CD4-positive, alpha-beta T cell (primary cell): ENCODE data around the gene SNAP25. TPM values are rescaled to one million over a fixed set of nuclear protein-coding genes. Genes with fewer than 3 reads are reported as not detected.

ENCODE experiments used
- ATAC-seq: fragments of 200-7000 bp; cut with Tn5 transposase; one replicate; pipeline ENCODE4 v1.10.0; 2022; ENCODE audit warnings: mild to moderate bottlenecking; ENCODE audit not compliant: poor library complexity
- CTCF ChIA-PET: fragments of 350-600 bp; sonication (Branson Sonifier 250); formaldehyde crosslinking; loops from one replicate; lab custom pipeline; 2021; ENCODE audit warnings: antibody characterized with exemption, inconsistent platforms; lab: Charles Lee
- POLR2A ChIA-PET: fragments of 350-600 bp; sonication (Branson Sonifier 250); formaldehyde crosslinking; loops from one replicate; lab custom pipeline; 2021; ENCODE audit warnings: antibody characterized with exemption, inconsistent platforms; lab: Charles Lee
- DNase-seq, 14 experiments: peaks; one replicate each; pipeline ENCODE4 v3.0.0-alpha.2; 2013 to 2020; ENCODE audit warnings: mixed read lengths in 2 of 14
- H3K27ac ChIP-seq, 2 donors: one replicate each; pipeline versions ENCODE4 v1.5.1 to v1.7.0; 2013; ENCODE audit warnings: low read length in 2 of 2, low read depth in 1 of 2, mild to moderate bottlenecking in 1 of 2
- H3K27me3 ChIP-seq, 2 experiments: 1 replicate in 1 of 2; 2 replicates in 1 of 2; pipeline versions ENCODE4 v1.6.1 to v1.7.0; 2013; ENCODE audit warnings: low read length in 2 of 2, control low read depth in 1 of 2, mild to moderate bottlenecking in 1 of 2, moderate library complexity in 1 of 2; ENCODE audit not compliant: insufficient read depth in 2 of 2, control insufficient read depth in 1 of 2
- H3K36me3 ChIP-seq: one replicate; pipeline ENCODE4 v1.6.1; 2013; ENCODE audit warnings: low read length, control low read depth; ENCODE audit not compliant: insufficient read depth
- H3K4me1 ChIP-seq: one replicate; pipeline ENCODE4 v1.6.1; 2013; ENCODE audit warnings: low read length, control low read depth; ENCODE audit not compliant: insufficient read depth
- H3K4me3 ChIP-seq: one replicate; pipeline ENCODE4 v1.5.1; 2013; ENCODE audit warnings: mild to moderate bottlenecking, low read length, moderate library complexity
- H3K9me3 ChIP-seq, 2 experiments: 1 replicate in 1 of 2; 2 replicates in 1 of 2; pipeline versions ENCODE4 v1.6.1 to v1.7.0; 2013; ENCODE audit warnings: low read length in 2 of 2, mild to moderate bottlenecking in 2 of 2, control low read depth in 1 of 2, moderate library complexity in 1 of 2; ENCODE audit not compliant: control insufficient read depth in 1 of 2, insufficient read depth in 1 of 2
- H3K27ac Mint-ChIP-seq: one replicate; pipeline ENCODE4 v1.8.0; 2020; ENCODE audit warnings: mixed read lengths
- H3K27me3 Mint-ChIP-seq: one replicate; pipeline ENCODE4 v1.8.0; 2021; ENCODE audit warnings: mixed read lengths
- H3K36me3 Mint-ChIP-seq: one replicate; pipeline ENCODE4 v1.8.0; 2021; ENCODE audit warnings: low read depth, mixed read lengths
- H3K4me1 Mint-ChIP-seq: one replicate; pipeline ENCODE4 v1.8.0; 2021; ENCODE audit warnings: low read depth, mixed read lengths
- H3K4me3 Mint-ChIP-seq: one replicate; pipeline ENCODE4 v1.8.0; 2020; ENCODE audit warnings: mild to moderate bottlenecking, mixed read lengths
- H3K9me3 Mint-ChIP-seq: one replicate; pipeline ENCODE4 v1.8.0; 2020; ENCODE audit warnings: mixed read lengths
- intact Hi-C, 2 experiments: fragments of 100-400 bp; cut with DNase I in 1 of 2; cut with micrococcal nuclease in 1 of 2; formaldehyde crosslinking; loops; one replicate each; pipeline versions ENCODE4 v1.15.1 to v1.9.0; 2023 to 2025; cut with DNase I, micrococcal nuclease
- total RNA-seq, 174 experiments: library from RNA in 2 of 174; stranded (reverse) in 2 of 174; gene quantifications; one replicate each; pipeline ENCODE4 v1.2.3 and lab custom pipeline; 2021 to 2026
- TF ChIP-seq, protein P1 (sequence below): fragments of 200-600 bp; IDR thresholded peaks from one replicate; pipeline ENCODE4 v1.8.0; 2022; ENCODE audit warnings: antibody characterized with exemption, mild to moderate bottlenecking

Gene SNAP25
- total RNA-seq, 2 experiments from 2014 or later: not detected

DNA sequence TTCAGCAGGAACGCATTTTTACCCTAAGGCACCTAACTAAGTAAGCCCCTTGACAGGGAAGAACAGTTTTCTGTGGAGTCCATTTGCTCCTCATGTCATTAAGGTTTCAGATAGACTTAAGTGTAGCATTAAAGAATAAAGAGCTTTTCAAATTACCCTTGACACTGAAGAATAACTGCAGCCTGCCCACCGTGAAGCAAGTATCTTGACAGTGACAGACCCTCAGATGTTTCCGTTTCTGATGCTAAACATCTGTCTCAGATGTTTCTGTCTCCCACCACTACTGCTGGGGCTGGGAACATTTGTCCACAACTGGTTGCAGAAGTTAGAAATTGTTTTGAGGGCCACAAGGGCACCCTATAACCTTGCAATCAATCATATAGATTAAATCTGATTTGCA is 50.0 kb downstream of the SNAP25 start:
- Histone ChIP-seq H3K27me3 (peaks cover 0 to 5% of the 10 kb centered on the region in 2 experiments), H3K4me3 (no peak overlapping the region), H3K4me1 (no peaks in the 10 kb centered on the region), H3K36me3 (no peaks in the 10 kb centered on the region), H3K9me3 (peaks cover 0 to 3% of the 10 kb centered on the region in 2 experiments), H3K27ac (no peak overlapping the region)
- TF ChIP-seq, protein P1, sequence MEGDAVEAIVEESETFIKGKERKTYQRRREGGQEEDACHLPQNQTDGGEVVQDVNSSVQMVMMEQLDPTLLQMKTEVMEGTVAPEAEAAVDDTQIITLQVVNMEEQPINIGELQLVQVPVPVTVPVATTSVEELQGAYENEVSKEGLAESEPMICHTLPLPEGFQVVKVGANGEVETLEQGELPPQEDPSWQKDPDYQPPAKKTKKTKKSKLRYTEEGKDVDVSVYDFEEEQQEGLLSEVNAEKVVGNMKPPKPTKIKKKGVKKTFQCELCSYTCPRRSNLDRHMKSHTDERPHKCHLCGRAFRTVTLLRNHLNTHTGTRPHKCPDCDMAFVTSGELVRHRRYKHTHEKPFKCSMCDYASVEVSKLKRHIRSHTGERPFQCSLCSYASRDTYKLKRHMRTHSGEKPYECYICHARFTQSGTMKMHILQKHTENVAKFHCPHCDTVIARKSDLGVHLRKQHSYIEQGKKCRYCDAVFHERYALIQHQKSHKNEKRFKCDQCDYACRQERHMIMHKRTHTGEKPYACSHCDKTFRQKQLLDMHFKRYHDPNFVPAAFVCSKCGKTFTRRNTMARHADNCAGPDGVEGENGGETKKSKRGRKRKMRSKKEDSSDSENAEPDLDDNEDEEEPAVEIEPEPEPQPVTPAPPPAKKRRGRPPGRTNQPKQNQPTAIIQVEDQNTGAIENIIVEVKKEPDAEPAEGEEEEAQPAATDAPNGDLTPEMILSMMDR: no peak
- Mint-ChIP-seq H3K4me3 (no peak overlapping the region), H3K9me3 (no peaks in the 10 kb centered on the region), H3K4me1 (no peaks in the 10 kb centered on the region), H3K27me3 (no peaks in the 10 kb centered on the region), H3K36me3 (no peaks in the 10 kb centered on the region), H3K27ac (no peak overlapping the region)
- ATAC-seq: no peak
- CTCF ChIA-PET: no interaction called here
- no peak for DNase-seq
- intact Hi-C loops: no loop called here
- POLR2A ChIA-PET: no interaction called here

- Mint-ChIP-seq H3K27me3 (peaks cover 3% of the 10 kb centered on the region), H3K27ac (no peak overlapping the region), H3K4me3 (no peak overlapping the region), H3K4me1 (no peaks in the 10 kb centered on the region), H3K36me3 (no peaks in the 10 kb centered on the region), H3K9me3 (no peaks in the 10 kb centered on the region)
- no peaks in the 10 kb centered on the region for H3K36me3 ChIP-seq
- H3K4me1 ChIP-seq: no peaks in the 10 kb centered on the region
- no peak for DNase-seq
- H3K27ac ChIP-seq: no peak overlapping the region
- H3K27me3 ChIP-seq: peaks cover 0 to 2% of the 10 kb centered on the region in 2 experiments
- H3K4me3 ChIP-seq: no peak overlapping the region
- TF ChIP-seq, protein P1: no peak
- intact Hi-C loops: no loop called here
- H3K9me3 ChIP-seq: peaks cover 0 to 3% of the 10 kb centered on the region in 2 experiments
- ChIA-PET POLR2A (no interaction called here), CTCF (no interaction called here)
- ATAC-seq: no peak
Measured at GRCh38 chr20:10270630-10271029, 52.0 kb downstream of the SNAP25 start.

- no peak overlapping the region for H3K4me3 Mint-ChIP-seq
- no peaks in the 10 kb centered on the region for H3K9me3 Mint-ChIP-seq
- H3K27ac Mint-ChIP-seq: no peak overlapping the region
Measured at GRCh38 chr20:10271494-10272219, 53.0 kb downstream of the SNAP25 start.

More at GRCh38 chr20:10271494-10272219, 53.0 kb downstream of the SNAP25 start:
- H3K27me3 ChIP-seq: no peaks in the 10 kb centered on the region
- H3K4me1 ChIP-seq: no peaks in the 10 kb centered on the region
- H3K27ac ChIP-seq: no peak overlapping the region
- H3K4me3 ChIP-seq: no peak overlapping the region
- peaks cover 3% of the 10 kb centered on the region for H3K27me3 Mint-ChIP-seq
- H3K36me3 Mint-ChIP-seq: no peaks in the 10 kb centered on the region
- H3K4me1 Mint-ChIP-seq: no peaks in the 10 kb centered on the region
- H3K9me3 ChIP-seq: peaks cover 0 to 3% of the 10 kb centered on the region in 2 experiments
- H3K36me3 ChIP-seq: no peaks in the 10 kb centered on the region
- TF ChIP-seq, protein P1: no peak
- ChIA-PET POLR2A (no interaction called here), CTCF (no interaction called here)
- DNase-seq (no peak), ATAC-seq (no peak)
- intact Hi-C loops: no loop called here
